Measurements from ENCODE around the gene PCDHGA4.
A peak's percentile ranks its signal among the peaks of the same experiment; 100 is the strongest.
"Not testable (repeated sequence)": the region's sequence is repeated elsewhere in the genome, so short reads cannot be mapped to it uniquely, and the experiment has no call there.

The PCDHGA4 gene

DNA sequence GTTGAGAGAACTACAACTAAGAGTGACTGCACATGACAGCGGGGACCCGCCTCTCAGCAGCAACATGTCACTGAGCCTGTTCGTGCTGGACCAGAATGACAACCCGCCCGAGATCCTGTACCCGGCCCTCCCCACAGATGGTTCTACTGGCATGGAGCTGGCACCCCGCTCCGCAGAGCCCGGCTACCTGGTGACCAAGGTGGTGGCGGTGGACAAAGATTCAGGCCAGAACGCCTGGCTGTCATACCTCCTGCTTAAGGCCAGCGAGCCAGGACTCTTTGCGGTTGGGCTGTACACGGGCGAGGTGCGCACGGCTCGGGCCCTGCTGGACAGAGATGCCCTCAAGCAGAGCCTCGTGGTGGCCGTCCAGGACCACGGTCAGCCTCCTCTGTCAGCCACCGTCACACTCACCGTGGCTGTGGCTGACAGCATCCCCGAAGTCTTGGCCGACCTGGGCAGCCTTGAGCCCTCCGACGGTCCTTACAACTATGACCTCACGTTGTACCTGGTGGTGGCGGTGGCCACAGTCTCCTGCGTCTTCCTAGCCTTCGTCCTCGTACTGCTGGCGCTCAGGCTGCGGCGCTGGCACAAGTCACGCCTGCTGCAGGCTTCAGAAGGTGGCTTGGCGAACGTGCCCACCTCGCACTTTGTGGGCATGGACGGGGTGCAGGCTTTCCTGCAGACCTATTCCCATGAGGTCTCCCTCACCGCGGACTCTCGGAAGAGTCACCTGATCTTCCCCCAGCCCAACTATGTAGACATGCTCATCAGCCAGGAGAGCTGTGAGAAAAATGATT is 29.8 kb downstream of the PCDHGA4 start:
- no peak for DNase-seq

- not testable (repeated sequence) for DNase-seq
These were observed 32.9 kb downstream of the PCDHGA4 start, which contains the start of gene PCDHGB4 for GRCh38 chr5:141387557-141388311. Gene PCDHGB4, plus strand, starts transcription at chr5:141387698. Its CDS starts 187 bp downstream, at chr5:141387885.

DNA sequence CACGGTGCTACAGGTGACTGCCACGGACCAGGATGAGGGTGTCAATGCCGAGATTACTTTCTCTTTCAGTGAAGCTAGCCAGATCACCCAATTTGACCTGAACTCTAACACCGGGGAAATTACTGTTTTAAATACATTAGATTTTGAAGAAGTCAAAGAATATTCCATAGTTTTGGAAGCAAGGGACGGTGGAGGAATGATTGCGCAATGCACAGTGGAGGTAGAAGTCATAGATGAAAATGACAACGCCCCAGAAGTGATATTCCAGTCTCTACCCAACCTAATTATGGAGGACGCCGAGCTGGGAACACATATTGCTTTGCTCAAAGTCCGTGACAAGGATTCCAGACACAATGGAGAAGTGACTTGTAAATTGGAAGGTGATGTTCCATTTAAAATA is 33.8 kb downstream of the PCDHGA4 start:
- DNase-seq = no peak

- no peak for DNase-seq
These were observed 34.6 kb downstream of the PCDHGA4 start for GRCh38 chr5:141389153-141390042.

DNA sequence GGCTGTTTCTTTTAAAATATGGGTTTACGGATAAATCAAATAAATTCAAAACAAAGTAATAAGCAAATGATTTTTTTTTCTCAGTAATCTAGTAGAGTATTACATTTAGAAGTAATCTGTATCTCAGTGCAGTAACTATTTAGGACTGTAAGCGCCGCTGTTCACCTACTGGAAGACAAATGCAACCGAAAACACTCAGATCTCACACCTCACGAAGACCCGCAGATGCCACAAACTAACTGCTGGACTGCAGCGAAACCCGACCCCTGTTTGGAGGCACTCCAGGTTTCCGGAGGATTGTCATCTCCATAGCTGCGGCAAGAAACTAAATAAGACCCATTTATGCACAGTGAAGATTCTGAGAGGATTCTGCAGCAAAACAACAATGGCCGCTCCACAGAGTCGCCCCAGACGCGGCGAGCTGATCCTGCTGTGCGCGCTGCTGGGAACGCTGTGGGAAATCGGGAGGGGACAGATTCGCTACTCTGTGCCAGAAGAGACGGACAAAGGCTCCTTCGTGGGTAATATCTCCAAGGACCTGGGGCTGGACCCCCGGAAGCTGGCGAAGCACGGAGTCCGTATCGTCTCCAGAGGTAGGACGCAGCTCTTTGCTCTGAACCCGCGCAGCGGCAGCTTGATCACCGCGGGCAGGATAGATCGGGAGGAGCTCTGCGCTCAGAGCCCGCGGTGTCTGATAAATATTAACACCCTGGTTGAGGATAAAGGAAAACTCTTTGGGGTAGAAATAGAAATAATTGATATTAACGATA is 37.8 kb downstream of the PCDHGA4 start, which contains the start of gene PCDHGA8:
TSS of gene PCDHGA8 (plus strand) at position 205 of the 770 bp plus-strand sequence. CDS start at position 386, 181 bp downstream.
- no peak for DNase-seq

- no peak for DNase-seq
These were observed 38.4 kb downstream of the PCDHGA4 start for GRCh38 chr5:141393267-141393666.

DNA sequence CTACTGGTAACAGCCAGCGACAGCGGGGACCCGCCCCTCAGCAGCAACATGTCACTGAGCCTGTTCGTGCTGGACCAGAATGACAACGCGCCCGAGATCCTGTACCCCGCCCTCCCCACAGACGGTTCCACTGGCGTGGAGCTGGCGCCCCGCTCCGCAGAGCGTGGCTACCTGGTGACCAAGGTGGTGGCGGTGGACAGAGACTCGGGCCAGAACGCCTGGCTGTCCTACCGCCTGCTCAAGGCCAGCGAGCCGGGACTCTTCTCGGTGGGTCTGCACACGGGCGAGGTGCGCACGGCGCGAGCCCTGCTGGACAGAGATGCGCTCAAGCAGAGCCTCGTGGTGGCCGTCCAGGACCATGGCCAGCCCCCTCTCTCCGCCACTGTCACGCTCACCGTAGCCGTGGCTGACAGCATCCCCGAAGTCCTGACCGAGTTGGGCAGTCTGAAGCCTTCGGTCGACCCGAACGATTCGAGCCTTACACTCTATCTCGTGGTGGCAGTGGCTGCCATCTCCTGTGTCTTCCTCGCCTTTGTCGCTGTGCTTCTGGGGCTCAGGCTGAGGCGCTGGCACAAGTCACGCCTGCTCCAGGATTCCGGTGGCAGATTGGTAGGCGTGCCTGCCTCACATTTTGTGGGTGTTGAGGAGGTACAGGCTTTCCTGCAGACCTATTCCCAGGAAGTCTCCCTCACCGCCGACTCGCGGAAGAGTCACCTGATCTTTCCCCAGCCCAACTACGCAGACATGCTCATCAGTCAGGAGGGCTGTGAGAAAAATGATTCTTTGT is 39.8 kb downstream of the PCDHGA4 start:
- not testable (repeated sequence) for DNase-seq

DNA sequence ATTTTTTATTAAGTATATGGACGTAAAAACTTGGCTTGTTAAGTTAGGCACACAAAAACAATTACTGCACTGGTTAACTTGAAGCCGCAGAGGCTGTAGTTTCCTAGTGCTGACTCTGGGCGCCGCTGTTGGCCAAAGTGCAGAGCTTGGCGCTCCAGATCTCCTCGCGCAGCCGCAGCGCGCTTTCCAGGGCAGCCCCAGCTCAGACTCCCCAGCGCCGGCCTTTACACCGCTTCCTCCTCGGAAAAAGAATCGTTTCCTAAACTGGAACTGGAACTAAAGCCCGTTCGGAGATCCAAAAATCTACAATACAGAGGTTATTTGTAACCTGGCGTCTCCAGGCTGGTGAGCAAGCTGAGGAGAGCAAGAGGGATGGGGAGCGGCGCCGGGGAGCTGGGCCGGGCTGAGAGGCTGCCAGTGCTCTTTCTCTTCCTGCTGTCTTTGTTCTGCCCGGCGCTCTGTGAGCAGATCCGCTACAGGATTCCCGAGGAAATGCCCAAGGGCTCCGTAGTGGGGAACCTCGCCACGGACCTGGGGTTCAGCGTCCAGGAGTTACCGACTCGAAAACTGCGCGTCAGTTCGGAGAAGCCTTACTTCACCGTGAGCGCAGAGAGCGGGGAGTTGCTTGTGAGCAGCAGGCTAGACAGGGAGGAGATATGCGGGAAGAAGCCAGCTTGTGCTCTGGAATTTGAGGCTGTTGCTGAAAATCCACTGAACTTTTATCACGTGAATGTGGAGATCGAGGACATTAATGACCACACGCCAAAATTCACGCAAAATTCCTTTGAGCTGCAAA is 43.1 kb downstream of the PCDHGA4 start, which contains the start of gene PCDHGB5:
TSS of gene PCDHGB5 (plus strand) at position 192 of the 796 bp plus-strand sequence. CDS start at position 373, 181 bp downstream.
- DNase-seq = peak; percentile 45

DNA sequence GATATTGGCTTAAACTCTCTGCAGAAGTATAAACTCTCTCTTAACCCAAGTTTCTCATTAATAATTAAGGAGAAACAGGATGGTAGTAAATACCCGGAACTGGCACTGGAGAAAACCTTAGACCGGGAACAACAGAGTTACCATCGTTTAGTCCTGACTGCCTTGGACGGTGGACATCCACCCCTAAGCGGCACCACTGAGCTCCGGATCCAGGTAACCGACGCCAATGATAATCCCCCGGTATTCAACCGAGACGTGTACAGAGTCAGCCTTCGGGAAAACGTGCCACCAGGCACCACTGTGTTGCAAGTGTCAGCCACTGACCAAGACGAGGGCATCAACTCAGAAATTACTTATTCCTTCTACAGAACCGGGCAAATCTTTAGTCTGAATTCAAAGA is 43.8 kb downstream of the PCDHGA4 start:
- DNase-seq = no peak

DNA sequence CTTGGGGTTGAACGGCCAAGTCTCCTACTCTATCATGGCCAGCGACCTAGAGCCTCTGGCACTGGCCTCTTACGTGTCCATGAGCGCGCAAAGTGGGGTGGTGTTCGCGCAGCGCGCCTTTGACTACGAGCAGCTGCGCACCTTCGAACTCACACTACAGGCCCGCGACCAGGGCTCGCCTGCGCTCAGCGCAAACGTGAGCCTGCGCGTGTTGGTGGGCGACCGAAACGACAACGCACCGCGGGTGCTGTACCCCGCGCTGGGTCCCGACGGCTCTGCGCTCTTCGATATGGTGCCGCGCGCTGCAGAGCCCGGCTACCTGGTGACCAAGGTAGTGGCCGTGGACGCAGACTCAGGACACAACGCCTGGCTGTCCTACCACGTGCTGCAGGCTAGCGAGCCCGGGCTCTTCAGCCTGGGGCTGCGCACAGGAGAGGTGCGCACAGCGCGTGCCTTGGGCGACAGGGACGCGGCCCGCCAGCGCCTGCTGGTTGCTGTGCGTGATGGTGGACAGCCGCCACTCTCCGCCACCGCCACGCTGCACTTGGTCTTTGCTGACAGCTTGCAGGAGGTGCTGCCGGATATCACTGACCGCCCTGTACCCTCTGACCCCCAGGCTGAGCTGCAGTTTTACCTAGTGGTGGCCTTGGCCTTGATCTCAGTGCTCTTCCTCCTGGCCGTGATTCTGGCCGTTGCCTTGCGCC is 44.9 kb downstream of the PCDHGA4 start:
- DNase-seq = no peak

DNA sequence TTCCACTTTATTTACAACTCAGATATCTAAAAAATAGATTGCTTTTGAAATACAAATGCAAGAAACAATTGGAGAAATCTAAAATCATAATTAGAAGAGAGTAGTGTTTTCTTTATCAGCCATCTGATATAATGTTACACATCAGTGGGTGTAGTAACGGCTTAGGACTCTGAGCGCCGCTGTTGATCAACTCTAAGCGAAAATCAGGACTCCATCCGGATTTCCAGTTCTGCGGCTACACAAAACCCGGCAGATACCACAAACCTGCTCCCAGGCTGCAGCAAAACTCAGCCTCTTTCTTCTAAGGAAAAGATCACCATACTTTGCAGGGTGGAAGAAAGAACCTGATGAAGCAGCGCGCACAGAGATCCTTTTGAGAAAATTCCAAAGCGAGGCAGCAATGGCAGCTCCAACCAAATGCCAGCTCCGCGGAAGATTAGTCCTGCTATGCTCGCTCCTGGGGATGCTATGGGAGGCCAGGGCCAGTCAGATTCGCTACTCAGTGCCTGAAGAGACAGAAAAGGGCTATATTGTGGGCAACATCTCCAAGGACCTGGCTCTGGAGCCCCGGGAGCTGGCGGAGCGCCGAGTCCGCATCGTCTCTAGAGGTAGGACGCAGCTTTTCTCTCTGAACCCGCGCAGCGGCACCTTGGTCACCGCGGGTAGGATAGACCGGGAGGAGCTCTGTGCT is 47.9 kb downstream of the PCDHGA4 start, which contains the start of gene PCDHGA9:
TSS of gene PCDHGA9 (plus strand) at position 226 of the 691 bp plus-strand sequence. CDS start at position 401, 175 bp downstream.
- DNase-seq = no peak

- no peak for DNase-seq
These were observed 48.6 kb downstream of the PCDHGA4 start for GRCh38 chr5:141403387-141403786.
